H9 (cell line): ENCODE measurements around the gene BIK. TPM values are rescaled to one million over a fixed set of nuclear protein-coding genes. Genes with fewer than 3 reads are reported as not detected.

ENCODE experiments used
- DNase-seq: peaks from one replicate; pipeline ENCODE4 v3.0.0-alpha.2; 2017
- H2AFZ ChIP-seq: one replicate; pipeline ENCODE4 v1.6.1; 2013; ENCODE audit warnings: mild to moderate bottlenecking, low read length, control low read depth, moderate library complexity
- H2AK5ac ChIP-seq: 2 replicates; pipeline ENCODE4 v1.6.1; 2013; ENCODE audit warnings: low read length, control low read depth, mixed read lengths; ENCODE audit not compliant: insufficient read length
- H2BK120ac ChIP-seq: one replicate; pipeline ENCODE4 v1.6.1; 2013; ENCODE audit warnings: low read depth, mild to moderate bottlenecking, low read length, control low read depth, inconsistent platforms; ENCODE audit not compliant: poor library complexity, severe bottlenecking
- H2BK12ac ChIP-seq: 2 replicates; pipeline ENCODE4 v1.6.1; 2013; ENCODE audit warnings: low read length, control low read depth, mixed read lengths, low read depth; ENCODE audit not compliant: insufficient read length
- H2BK15ac ChIP-seq: 2 replicates; pipeline ENCODE4 v1.6.1; 2013; ENCODE audit warnings: low read depth, low read length, control low read depth
- H2BK20ac ChIP-seq: one replicate; pipeline ENCODE4 v1.6.1; 2013; ENCODE audit warnings: low read depth, mild to moderate bottlenecking, low read length, control low read depth, inconsistent platforms; ENCODE audit not compliant: poor library complexity, severe bottlenecking
- H2BK5ac ChIP-seq: 2 replicates; pipeline ENCODE4 v1.6.1; 2013; ENCODE audit warnings: low read length, control low read depth, mixed read lengths; ENCODE audit not compliant: insufficient read length
- H3K14ac ChIP-seq: 2 replicates; pipeline ENCODE4 v1.6.1; 2013; ENCODE audit warnings: low read length, control low read depth; ENCODE audit not compliant: insufficient read depth
- H3K18ac ChIP-seq: 2 replicates; pipeline ENCODE4 v1.6.1; 2013; ENCODE audit warnings: low read depth, mild to moderate bottlenecking, mixed read lengths, low read length, control low read depth; ENCODE audit not compliant: insufficient read length
- H3K23ac ChIP-seq: 2 replicates; pipeline ENCODE4 v1.6.1; 2013; ENCODE audit warnings: low read length, control low read depth, mixed read lengths, low read depth; ENCODE audit not compliant: insufficient read length
- H3K23me2 ChIP-seq: 2 replicates; pipeline ENCODE4 v1.6.1; 2013; ENCODE audit warnings: low read depth, mild to moderate bottlenecking, mixed read lengths, low read length, control low read depth; ENCODE audit not compliant: insufficient read length, poor library complexity, severe bottlenecking
- H3K27ac ChIP-seq: 2 replicates; pipeline ENCODE4 v1.5.1; 2013; ENCODE audit warnings: low read length, control low read depth, mixed read lengths, low read depth; ENCODE audit not compliant: insufficient read length
- H3K27me3 ChIP-seq: 2 replicates; pipeline ENCODE4 v1.6.1; 2013; ENCODE audit warnings: low read length, control low read depth, inconsistent platforms; ENCODE audit not compliant: insufficient read depth
- H3K4ac ChIP-seq: 2 replicates; pipeline ENCODE4 v1.6.1; 2013; ENCODE audit warnings: low read depth, mild to moderate bottlenecking, control low read depth, inconsistent platforms, low read length, moderate library complexity
- H3K4me1 ChIP-seq: 2 replicates; pipeline ENCODE4 v1.6.1; 2013; ENCODE audit warnings: low read length, control low read depth, inconsistent platforms; ENCODE audit not compliant: insufficient read depth
- H3K4me2 ChIP-seq: 2 replicates; pipeline ENCODE4 v1.6.1; 2013; ENCODE audit warnings: low read length, control low read depth, mixed read lengths; ENCODE audit not compliant: insufficient read length, insufficient read depth
- H3K56ac ChIP-seq: 2 replicates; pipeline ENCODE4 v1.6.1; 2013; ENCODE audit warnings: low read depth, mild to moderate bottlenecking, mixed read lengths, low read length, control low read depth; ENCODE audit not compliant: insufficient read length
- H3K79me1 ChIP-seq: 2 replicates; pipeline ENCODE4 v1.6.1; 2013; ENCODE audit warnings: low read depth, mild to moderate bottlenecking, moderate library complexity, low read length, control low read depth, inconsistent platforms; ENCODE audit not compliant: insufficient read depth, poor library complexity, severe bottlenecking
- H3K79me2 ChIP-seq: 2 replicates; pipeline ENCODE4 v1.6.1; 2013; ENCODE audit warnings: low read length, control low read depth, inconsistent platforms; ENCODE audit not compliant: insufficient read depth
- H3K9ac ChIP-seq: 2 replicates; pipeline ENCODE4 v1.6.1; 2013; ENCODE audit warnings: low read length, control low read depth, mixed read lengths; ENCODE audit not compliant: insufficient read length; ENCODE audit errors: extremely low read depth
- H3K9me3 ChIP-seq: one replicate; pipeline ENCODE4 v1.6.1; 2013; ENCODE audit warnings: low read depth, low read length, inconsistent platforms; ENCODE audit not compliant: control insufficient read depth
- H3T11ph ChIP-seq: one replicate; pipeline ENCODE4 v1.6.1; 2013; ENCODE audit warnings: mild to moderate bottlenecking, low read length, control low read depth, inconsistent platforms
- H4K20me1 ChIP-seq: one replicate; pipeline ENCODE4 v1.6.1; 2013; ENCODE audit not compliant: control insufficient read depth, insufficient read length, insufficient read depth
- H4K5ac ChIP-seq: 2 replicates; pipeline ENCODE4 v1.6.1; 2013; ENCODE audit warnings: low read depth, mild to moderate bottlenecking, mixed read lengths, low read length, control low read depth; ENCODE audit not compliant: insufficient read length
- H4K8ac ChIP-seq: replicated peaks from 2 replicates; pipeline ENCODE4 v1.6.1; 2013; ENCODE audit warnings: low read length, control low read depth, mixed read lengths, low read depth; ENCODE audit not compliant: insufficient read length
- H4K91ac ChIP-seq: 2 replicates; pipeline ENCODE4 v1.6.1; 2013; ENCODE audit warnings: low read depth, mild to moderate bottlenecking, moderate library complexity, mixed read lengths, low read length, control low read depth; ENCODE audit not compliant: insufficient read length
- H3K27ac Mint-ChIP-seq, 3 experiments: 2 replicates in 2 of 3; 3 replicates in 1 of 3; pipeline ENCODE4 v1.8.0; 2020 to 2021; ENCODE audit warnings: mixed read lengths in 3 of 3, mild to moderate bottlenecking in 1 of 3, moderate library complexity in 1 of 3
- H3K27me3 Mint-ChIP-seq: 2 replicates; pipeline ENCODE4 v1.8.0; 2021; ENCODE audit warnings: low read depth, mild to moderate bottlenecking, moderate library complexity, mixed read lengths
- H3K36me3 Mint-ChIP-seq, 3 experiments: 2 replicates in 2 of 3; 3 replicates in 1 of 3; pipeline ENCODE4 v1.8.0; 2020 to 2021; ENCODE audit warnings: low read depth in 3 of 3, mixed read lengths in 3 of 3; ENCODE audit not compliant: insufficient read depth in 1 of 3
- H3K4me1 Mint-ChIP-seq, 2 experiments: 2 replicates each; pipeline ENCODE4 v1.8.0; 2020; ENCODE audit warnings: mixed read lengths in 2 of 2
- H3K4me3 Mint-ChIP-seq, 2 experiments: 2 replicates in 1 of 2; 3 replicates in 1 of 2; pipeline ENCODE4 v1.8.0; 2020 to 2021; ENCODE audit warnings: mild to moderate bottlenecking in 2 of 2, mixed read lengths in 2 of 2, moderate library complexity in 1 of 2
- H3K9me3 Mint-ChIP-seq, 2 experiments: 2 replicates in 1 of 2; 3 replicates in 1 of 2; pipeline ENCODE4 v1.8.0; 2020; ENCODE audit warnings: mild to moderate bottlenecking in 2 of 2, mixed read lengths in 2 of 2, moderate library complexity in 1 of 2
- CTCF ChIP-seq: fragments of 200-600 bp; sonication (generic); conservative IDR thresholded peaks from 3 replicates; pipeline ENCODE4 v1.8.0; 2021; ENCODE audit warnings: antibody characterized with exemption, mild to moderate bottlenecking
- WGBS: extraction: QIAGEN DNeasy Blood & Tissue Kit; methylation state at CpG from one replicate; pipeline ENCODE4 v1.1.7; 2013; ENCODE audit warnings: missing lambda C conversion rate, low lambda C conversion rate, mixed read lengths; ENCODE audit not compliant: insufficient read length; ENCODE audit errors: extremely low coverage; 5-methylcytosine and 5-hydroxymethylcytosine counted together
- total RNA-seq: library from RNA; stranded (reverse); gene quantifications from 2 replicates; pipeline ENCODE4 v1.2.1, GENCODE V29; 2021

The BIK gene
- total RNA-seq, 1 experiment from 2014 or later = 8.3 TPM

- DNase-seq = no peak
- Histone ChIP-seq H2BK5ac (no peak overlapping the region), H2AK5ac (no peak overlapping the region), H2BK15ac (no peak overlapping the region), H3K79me1 (no peaks in the 10 kb centered on the region), H3K4me2 (no peak overlapping the region), H3K79me2 (no peaks in the 10 kb centered on the region), H4K5ac (no peak overlapping the region), H3K9me3 (no peaks in the 10 kb centered on the region), H3K18ac (no peak overlapping the region), H3K27me3 (no peaks in the 10 kb centered on the region), H4K91ac (no peak overlapping the region), H3K56ac (no peak overlapping the region), H2BK20ac (no peak overlapping the region), H2AFZ (no peak overlapping the region), H3K4me1 (no peaks in the 10 kb centered on the region), H4K20me1 (no peaks in the 10 kb centered on the region), H3K23me2 (no peaks in the 10 kb centered on the region), H2BK120ac (no peak overlapping the region), H2BK12ac (no peak overlapping the region), H3K27ac (no peak overlapping the region), H3K4ac (no peak overlapping the region), H3K9ac (no peak overlapping the region), H3K23ac (no peak overlapping the region), H3K14ac (peak overlapping the region; percentile 25; the same call in 1 of the 2 replicates), H4K8ac (no peak overlapping the region), H3T11ph (no peak overlapping the region)
- no CpG with 5 or more reads among the region's 9 CpGs for WGBS
- peaks cover 0 to 14% of the 10 kb centered on the region in 2 experiments; a peak in 3 of 4 replicates for H3K4me1 Mint-ChIP-seq
- H3K36me3 Mint-ChIP-seq = no peaks in the 10 kb centered on the region
- no peak for TF ChIP-seq CTCF
- H3K27ac Mint-ChIP-seq = peak overlapping the region in 1 of 3 experiments; percentile 88; a peak in 1 of 7 replicates
- no peaks in the 10 kb centered on the region for H3K9me3 Mint-ChIP-seq
- H3K27me3 Mint-ChIP-seq = peaks cover 4% of the 10 kb centered on the region
- no peak overlapping the region for H3K4me3 Mint-ChIP-seq
Observed at GRCh38 chr22:43157874-43158546, 47.5 kb downstream of the BIK start.
